NCI-H1436 (cell line): ENCODE data around the gene SLC4A9.
"Not testable (repeated sequence)": the region's sequence is repeated elsewhere in the genome, so short reads cannot be mapped to it uniquely, and the experiment has no call there.

Source experiments
- DNase-seq: peaks from one replicate; lab custom pipeline; 2025; lab: John Stamatoyannopoulos, UW

The SLC4A9 gene

DNA sequence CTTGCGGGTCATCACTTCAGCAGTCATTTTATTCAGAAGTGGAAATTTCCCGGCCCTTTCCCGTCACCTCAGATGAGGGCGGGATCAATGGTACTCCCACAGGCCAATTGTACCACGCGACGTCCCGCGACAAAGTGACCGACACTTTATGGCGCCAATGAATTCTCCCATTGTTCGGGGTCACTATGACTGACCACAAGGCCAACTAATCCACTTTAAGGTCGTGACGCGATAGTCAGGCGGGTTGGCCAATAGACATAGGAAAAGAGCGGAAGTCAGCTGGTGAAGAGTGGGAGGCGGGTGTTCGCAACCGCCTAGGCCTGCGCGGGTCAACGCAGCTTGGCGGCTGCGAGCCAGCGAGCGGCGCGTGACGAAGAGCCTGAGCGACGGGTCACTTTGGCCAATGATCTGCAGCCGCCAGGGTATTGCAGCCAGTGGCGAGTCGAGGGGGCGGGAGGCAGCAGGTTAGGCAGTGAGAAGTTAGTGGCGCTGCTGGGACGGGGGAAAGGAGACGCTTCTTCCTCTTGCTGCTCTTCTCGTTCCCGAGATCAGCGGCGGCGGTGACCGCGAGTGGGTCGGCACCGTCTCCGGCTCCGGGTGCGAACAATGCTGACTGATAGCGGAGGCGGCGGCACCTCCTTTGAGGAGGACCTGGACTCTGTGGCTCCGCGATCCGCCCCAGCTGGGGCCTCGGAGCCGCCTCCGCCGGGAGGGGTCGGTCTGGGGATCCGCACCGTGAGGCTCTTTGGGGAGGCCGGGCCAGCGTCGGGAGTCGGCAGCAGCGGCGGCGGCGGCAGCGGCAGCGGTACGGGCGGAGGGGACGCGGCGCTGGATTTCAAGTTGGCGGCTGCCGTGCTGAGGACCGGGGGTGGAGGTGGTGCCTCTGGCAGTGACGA lies 41.6 kb downstream of the SLC4A9 start, which contains the start of gene ANKHD1:
TSS of gene ANKHD1 (plus strand) at position 472 of the 896 bp plus-strand sequence. CDS start at position 607, 135 bp downstream.
- peak; percentile 99 for DNase-seq

DNA sequence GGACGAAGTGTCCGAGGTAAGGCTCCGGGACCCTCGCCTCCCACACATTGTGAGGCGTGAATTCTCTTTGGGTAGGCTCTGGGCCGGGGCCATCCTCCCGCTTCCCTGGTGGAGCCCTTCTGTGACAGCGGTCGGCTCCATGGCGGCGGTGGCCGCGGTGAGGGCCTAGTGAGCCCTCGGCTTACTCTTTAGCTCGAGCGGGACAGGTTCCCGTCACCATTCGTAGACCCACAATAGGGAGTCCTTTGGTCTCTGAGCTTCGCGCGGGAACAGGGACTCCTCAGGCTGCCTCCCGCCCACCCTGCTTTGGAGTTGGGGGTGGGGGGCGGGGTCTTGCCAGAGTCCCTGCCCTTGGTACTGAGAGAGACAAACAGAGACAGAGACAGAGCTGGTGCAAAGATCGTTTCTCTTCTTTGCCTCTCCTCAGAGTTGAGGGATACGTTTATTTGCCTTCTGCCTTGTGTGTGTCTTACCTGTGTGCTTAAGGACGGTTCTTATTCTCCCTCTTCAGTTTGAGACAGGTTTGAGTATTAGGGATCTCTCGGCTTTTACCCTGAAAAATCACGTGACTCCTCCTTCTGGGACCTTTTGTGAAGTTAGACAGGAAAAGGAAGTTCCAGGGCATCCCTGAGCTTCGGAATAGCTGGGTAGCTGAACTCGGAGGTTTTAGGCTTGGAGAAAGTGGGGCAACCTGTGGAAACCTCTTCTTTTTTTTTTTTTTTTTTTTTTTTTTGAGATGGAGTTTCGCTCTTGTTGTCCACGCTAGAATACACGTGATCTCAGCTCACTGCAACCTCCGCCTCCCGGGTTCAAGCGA lies 42.5 kb downstream of the SLC4A9 start:
- DNase-seq: peak; percentile 51

DNA sequence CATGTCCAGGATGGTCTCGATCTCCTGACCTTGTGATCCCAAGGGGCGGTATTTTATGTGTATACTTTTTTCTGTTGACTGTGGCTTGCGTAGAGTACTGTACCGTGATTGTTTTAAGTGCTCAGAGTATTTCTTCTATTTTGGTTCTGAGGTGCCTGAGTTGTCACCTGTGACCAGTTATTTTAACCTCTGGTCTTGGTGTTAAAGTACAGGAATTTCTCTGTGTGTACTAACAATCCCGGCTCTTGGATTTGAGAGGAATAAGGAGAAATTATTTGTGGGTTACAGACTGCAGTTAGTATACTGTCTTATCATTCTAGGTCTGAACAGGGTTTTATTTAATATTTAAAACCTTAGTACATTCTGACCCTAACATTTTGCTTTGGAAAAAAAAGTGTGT lies 43.6 kb downstream of the SLC4A9 start:
- no peak for DNase-seq

- DNase-seq: no peak
Observed at GRCh38 chr5:140408750-140409241, 48.8 kb downstream of the SLC4A9 start.

GRCh38 chr5:140413230-140413629 lies 53.2 kb downstream of the SLC4A9 start:
- no peak for DNase-seq

- DNase-seq: no peak
Observed at GRCh38 chr5:140417235-140417634, 57.2 kb downstream of the SLC4A9 start.

DNA sequence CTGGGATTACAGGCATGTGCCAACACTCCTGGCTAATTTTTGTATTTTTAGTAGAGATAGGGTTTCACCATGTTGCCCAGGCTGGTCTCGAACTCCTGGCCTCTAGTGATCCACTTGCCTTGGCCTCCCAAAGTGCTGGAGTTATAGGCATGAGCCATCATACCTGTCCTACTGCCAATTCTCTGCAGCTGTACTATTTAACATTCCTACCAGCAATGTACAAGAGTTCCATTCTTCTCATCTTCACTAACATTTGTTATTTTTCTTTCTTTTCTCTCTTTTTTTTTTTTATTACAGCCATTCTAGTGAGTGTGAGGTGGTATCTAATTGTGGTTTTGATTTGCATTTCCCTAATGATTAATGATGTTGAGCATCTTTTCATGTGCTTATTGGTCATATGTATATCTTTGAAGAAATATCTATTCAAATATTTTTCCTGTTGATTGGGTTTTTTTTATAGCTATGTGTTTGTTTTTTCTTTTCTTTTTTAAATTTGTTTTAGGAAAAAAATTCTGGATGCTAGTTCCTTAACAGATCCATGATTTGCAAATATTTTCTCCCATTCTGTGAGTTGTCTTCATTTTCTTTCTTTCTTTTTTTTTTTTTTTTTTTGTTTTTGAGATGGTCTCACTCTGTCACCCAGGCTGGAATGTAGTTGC lies 59.0 kb downstream of the SLC4A9 start:
- DNase-seq: no peak

DNA sequence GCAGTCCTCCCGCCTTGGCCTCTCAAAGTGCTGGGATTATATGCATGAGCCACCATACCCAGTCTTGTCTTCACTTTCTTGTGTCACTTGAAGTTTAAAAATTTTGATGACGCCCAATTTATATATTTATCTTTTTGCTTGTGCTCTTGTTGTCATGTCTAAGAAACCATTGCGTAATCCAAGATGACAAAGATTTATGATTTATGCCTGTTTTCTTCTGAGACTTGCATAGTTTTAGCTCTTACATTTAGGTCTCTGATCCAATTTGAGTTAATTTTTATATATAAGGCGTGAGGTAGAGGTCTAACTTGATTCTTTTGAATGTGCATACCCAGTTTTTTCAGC lies 60.2 kb downstream of the SLC4A9 start:
- no peak for DNase-seq

GRCh38 chr5:140420665-140421361 lies 60.8 kb downstream of the SLC4A9 start:
- no peak for DNase-seq

GRCh38 chr5:140421375-140421774 lies 61.4 kb downstream of the SLC4A9 start:
- not testable (repeated sequence) for DNase-seq

DNA sequence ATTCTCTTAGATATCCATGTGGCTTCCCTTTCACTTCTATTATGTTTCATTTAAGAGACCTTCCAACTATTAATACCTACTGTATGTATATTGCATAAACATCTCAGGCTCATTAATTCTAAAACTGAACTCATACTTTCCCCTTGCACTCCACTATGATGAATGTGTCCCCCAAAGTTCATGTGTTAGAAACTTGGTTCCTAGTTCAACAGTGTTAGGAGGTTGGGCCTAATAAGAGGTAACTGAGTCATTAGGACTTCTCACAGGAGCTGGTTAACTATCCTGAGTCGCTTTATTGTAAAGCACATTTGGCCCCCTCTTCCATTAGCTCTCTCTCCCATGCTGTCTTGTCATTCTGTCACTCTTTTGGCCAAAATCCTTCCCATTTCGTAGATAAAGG lies 63.6 kb downstream of the SLC4A9 start:
- no peak for DNase-seq

DNA sequence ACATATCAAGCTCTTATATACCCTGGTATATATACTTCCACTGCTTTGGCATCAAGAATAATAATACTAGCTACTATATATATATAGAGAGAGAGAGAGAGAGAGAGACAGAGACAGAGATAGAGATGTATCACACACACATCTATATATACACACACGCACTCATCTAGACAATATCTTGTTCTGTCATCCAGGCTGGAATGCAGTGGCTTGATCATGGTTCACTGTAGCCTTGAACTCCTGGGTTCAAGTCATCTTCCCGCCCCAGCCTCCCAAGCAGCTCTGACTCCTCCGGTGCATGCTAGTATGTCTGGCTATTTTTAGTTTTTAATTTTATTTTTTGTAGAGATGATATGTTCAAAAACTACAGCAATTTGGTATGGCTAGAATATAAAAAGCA lies 64.1 kb downstream of the SLC4A9 start:
- DNase-seq: no peak
